Measurements from ENCODE around the gene COASY.
A peak's percentile ranks its signal among the peaks of the same experiment; 100 is the strongest.

Gene COASY

GRCh38 chr17:42563950-42564349, 2.0 kb downstream of the COASY start:
- Histone ChIP-seq H4K20me1 (ENCODE audit: insufficient read depth, low read length, poor library complexity, severe bottlenecking) (peaks cover 20% of the 10 kb centered on the region), H3K4me3 (ENCODE audit: low read length, poor library complexity, severe bottlenecking) (peak overlapping the region; percentile 99), H3K9me2 (replicated peaks; ENCODE audit: low read depth, low read length) (no peaks in the 10 kb centered on the region), H3F3A (ENCODE audit: low read depth) (peaks cover 6% of the 10 kb centered on the region; the same call in 1 of the 2 replicates), H3K9ac (ENCODE audit: low read depth, low read length, poor library complexity, severe bottlenecking) (peak overlapping the region; percentile 92), H3K36me3 (ENCODE audit: insufficient read depth, low read length) (peaks cover 11% of the 10 kb centered on the region; the same call in 1 of the 2 replicates), H3K9me3 (ENCODE audit: insufficient read depth, low read depth, low read length) (no peaks in the 10 kb centered on the region), H3K27me3 (ENCODE audit: insufficient read depth, low read length, poor library complexity, severe bottlenecking) (no peaks in the 10 kb centered on the region), H3K4me1 (ENCODE audit: insufficient read depth, low read length, poor library complexity, severe bottlenecking) (peaks cover 41% of the 10 kb centered on the region), H3K4me2 (ENCODE audit: low read depth, low read length, poor library complexity, severe bottlenecking) (peak overlapping the region; percentile 84), H2AFZ (ENCODE audit: low read length) (no peak overlapping the region), H3K79me2 (ENCODE audit: insufficient read depth, low read length) (peaks cover 64% of the 10 kb centered on the region)
- TF ChIP-seq CTCF (conservative IDR thresholded peaks at IDR 0.05; ENCODE audit: low read length) (no peak), EZH2phosphoT487 (IDR thresholded peaks at IDR 0.05; ENCODE audit: borderline replicate concordance) (no peak)

GRCh38 chr17:42564815-42565522, 3.0 kb downstream of the COASY start:
- Histone ChIP-seq H4K20me1 (ENCODE audit: insufficient read depth, low read length, poor library complexity, severe bottlenecking) (peaks cover 27% of the 10 kb centered on the region), H3K4me1 (ENCODE audit: insufficient read depth, low read length, poor library complexity, severe bottlenecking) (peaks cover 47% of the 10 kb centered on the region), H3K4me2 (ENCODE audit: low read depth, low read length, poor library complexity, severe bottlenecking) (peak overlapping the region; percentile 84), H3K27me3 (ENCODE audit: insufficient read depth, low read length, poor library complexity, severe bottlenecking) (no peaks in the 10 kb centered on the region), H3K36me3 (ENCODE audit: insufficient read depth, low read length) (peaks cover 21% of the 10 kb centered on the region; the same call in 1 of the 2 replicates), H3K9me2 (replicated peaks; ENCODE audit: low read depth, low read length) (no peaks in the 10 kb centered on the region), H3K4me3 (ENCODE audit: low read length, poor library complexity, severe bottlenecking) (no peak overlapping the region), H3K79me2 (ENCODE audit: insufficient read depth, low read length) (peaks cover 74% of the 10 kb centered on the region), H2AFZ (ENCODE audit: low read length) (no peak overlapping the region), H3K9me3 (ENCODE audit: insufficient read depth, low read depth, low read length) (no peaks in the 10 kb centered on the region), H3F3A (ENCODE audit: low read depth) (peaks cover 6% of the 10 kb centered on the region; the same call in 1 of the 2 replicates), H3K9ac (ENCODE audit: low read depth, low read length, poor library complexity, severe bottlenecking) (no peak overlapping the region)
- TF ChIP-seq CTCF (conservative IDR thresholded peaks at IDR 0.05; ENCODE audit: low read length) (no peak), EZH2phosphoT487 (IDR thresholded peaks at IDR 0.05; ENCODE audit: borderline replicate concordance) (no peak)

- Histone ChIP-seq H3F3A (ENCODE audit: low read depth) (peaks cover 1% of the 10 kb centered on the region; the same call in 1 of the 2 replicates), H2AFZ (ENCODE audit: low read length) (no peak overlapping the region), H3K36me3 (ENCODE audit: insufficient read depth, low read length) (peaks cover 25% of the 10 kb centered on the region; the same call in 1 of the 2 replicates), H3K4me2 (ENCODE audit: low read depth, low read length, poor library complexity, severe bottlenecking) (peak overlapping the region; percentile 93), H3K4me3 (ENCODE audit: low read length, poor library complexity, severe bottlenecking) (peak overlapping the region; percentile 87), H3K4me1 (ENCODE audit: insufficient read depth, low read length, poor library complexity, severe bottlenecking) (peaks cover 47% of the 10 kb centered on the region), H3K27me3 (ENCODE audit: insufficient read depth, low read length, poor library complexity, severe bottlenecking) (no peaks in the 10 kb centered on the region), H3K79me2 (ENCODE audit: insufficient read depth, low read length) (peaks cover 80% of the 10 kb centered on the region), H3K9ac (ENCODE audit: low read depth, low read length, poor library complexity, severe bottlenecking) (peak overlapping the region; percentile 92), H4K20me1 (ENCODE audit: insufficient read depth, low read length, poor library complexity, severe bottlenecking) (peaks cover 27% of the 10 kb centered on the region), H3K9me2 (replicated peaks; ENCODE audit: low read depth, low read length) (no peaks in the 10 kb centered on the region), H3K9me3 (ENCODE audit: insufficient read depth, low read depth, low read length) (no peaks in the 10 kb centered on the region)
- TF ChIP-seq CTCF (conservative IDR thresholded peaks at IDR 0.05; ENCODE audit: low read length) (no peak), EZH2phosphoT487 (IDR thresholded peaks at IDR 0.05; ENCODE audit: borderline replicate concordance) (no peak)
Observed at GRCh38 chr17:42565523-42566214, 3.7 kb downstream of the COASY start.
